Naive B cell (primary cell): ENCODE measurements around the gene TAF5. TPM values are rescaled to one million over a fixed set of nuclear protein-coding genes. Genes with fewer than 3 reads are reported as not detected.

Source experiments
- ATAC-seq, 2 donors: fragments of 150-1000 bp; cut with Tn5 transposase; 2 replicates each; pipeline ENCODE4 v1.10.0; 2021; ENCODE audit warnings: low read depth in 2 of 2, mild to moderate bottlenecking in 2 of 2, moderate library complexity in 2 of 2
- DNase-seq: peaks from one replicate; pipeline ENCODE4 v3.0.0; 2022
- H3K27ac Mint-ChIP-seq, 6 donors: one replicate each; pipeline ENCODE4 v1.8.0; 2020 to 2022; ENCODE audit warnings: mild to moderate bottlenecking in 6 of 6, mixed read lengths in 6 of 6, moderate library complexity in 5 of 6, inconsistent platforms in 2 of 6
- H3K27me3 Mint-ChIP-seq, 3 donors: one replicate each; pipeline ENCODE4 v1.8.0; 2021 to 2022; ENCODE audit warnings: mixed read lengths in 3 of 3, mild to moderate bottlenecking in 1 of 3
- H3K36me3 Mint-ChIP-seq, 2 donors: one replicate each; pipeline ENCODE4 v1.8.0; 2020 to 2022; ENCODE audit warnings: mixed read lengths in 2 of 2, inconsistent platforms in 1 of 2, mild to moderate bottlenecking in 1 of 2
- H3K4me1 Mint-ChIP-seq, 3 donors: one replicate each; pipeline ENCODE4 v1.8.0; 2020 to 2022; ENCODE audit warnings: mixed read lengths in 3 of 3, inconsistent platforms in 1 of 3, mild to moderate bottlenecking in 1 of 3, moderate library complexity in 1 of 3
- H3K4me3 Mint-ChIP-seq, 8 donors: one replicate each; pipeline ENCODE4 v1.8.0; 2020 to 2022; ENCODE audit warnings: mild to moderate bottlenecking in 8 of 8, mixed read lengths in 8 of 8, moderate library complexity in 8 of 8, inconsistent platforms in 2 of 8
- H3K9me3 Mint-ChIP-seq, 7 donors: one replicate each; pipeline ENCODE4 v1.8.0; 2020 to 2022; ENCODE audit warnings: mixed read lengths in 7 of 7, mild to moderate bottlenecking in 5 of 7, inconsistent platforms in 2 of 7, moderate library complexity in 1 of 7
- polyA plus RNA-seq, 6 donors: library from polyadenylated mRNA; unstranded; fragments of 300-500 nt; fragmentation: Illumina TruSeq; gene quantifications; one replicate each; pipeline ENCODE4 v1.2.3, GENCODE V29; 2021; ENCODE audit warnings: low read depth in 6 of 6

TAF5 gene
- polyA plus RNA-seq, 6 donors from 2014 or later: 3.4 to 5.3 (median 4.2) TPM

- ATAC-seq (no peak), DNase-seq (no peak)
- Mint-ChIP-seq H3K9me3 (no peaks in the 10 kb centered on the region), H3K4me3 (no peak overlapping the region), H3K27ac (peak overlapping the region in 1 of 6 donors; percentile 15), H3K27me3 (no peaks in the 10 kb centered on the region), H3K4me1 (no peaks in the 10 kb centered on the region), H3K36me3 (peaks cover 33 to 54% of the 10 kb centered on the region in 2 donors)
Observed at GRCh38 chr10:103419101-103419500, 51.3 kb downstream of the TAF5 start.

DNA sequence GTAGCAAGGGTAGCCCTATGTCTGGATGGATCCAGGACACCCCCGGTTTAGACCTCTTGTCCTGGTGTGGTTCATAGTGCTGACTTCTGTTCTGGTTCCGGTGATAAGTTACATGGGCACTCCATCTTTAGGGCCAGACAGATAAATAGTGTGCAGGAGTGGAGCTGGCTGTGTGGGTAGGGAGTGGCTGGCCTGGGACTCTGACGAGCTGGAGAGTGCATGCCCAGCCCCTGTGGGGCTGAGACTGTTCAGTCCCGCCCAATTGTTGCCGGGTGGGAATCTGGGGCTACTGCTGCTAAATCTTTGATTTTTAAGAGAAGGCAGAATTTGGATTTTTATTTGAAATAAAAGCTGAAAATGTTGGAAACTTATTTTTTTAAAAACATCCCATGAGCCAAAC is 56.0 kb downstream of the TAF5 start:
- H3K4me3 Mint-ChIP-seq: no peak overlapping the region
- peak overlapping the region in 1 of 6 donors; percentile 25 for H3K27ac Mint-ChIP-seq
- DNase-seq: no peak
- H3K27me3 Mint-ChIP-seq: no peaks in the 10 kb centered on the region
- H3K9me3 Mint-ChIP-seq: no peaks in the 10 kb centered on the region
- H3K4me1 Mint-ChIP-seq: no peaks in the 10 kb centered on the region
- ATAC-seq: no peak
- H3K36me3 Mint-ChIP-seq: peaks cover 29 to 43% of the 10 kb centered on the region in 2 donors

DNA sequence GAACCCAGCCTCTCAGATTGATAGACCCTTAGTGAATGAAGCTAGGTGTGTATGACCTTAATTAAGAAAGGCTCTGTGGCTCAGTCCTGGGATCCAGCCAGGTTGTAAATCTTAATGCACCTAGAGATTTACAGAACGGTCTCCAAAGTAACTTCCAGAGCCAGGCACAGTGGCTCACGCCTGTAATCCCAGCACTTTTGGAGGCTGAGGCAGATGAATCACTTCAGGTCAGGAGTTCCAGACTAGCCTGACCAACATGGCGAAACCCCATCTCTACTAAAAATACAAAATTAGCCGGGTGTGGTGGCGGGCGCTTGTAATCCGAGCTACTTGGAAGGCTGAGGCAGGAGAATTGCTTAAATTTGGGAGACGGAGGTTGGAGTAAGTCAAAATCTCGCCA is 60.1 kb downstream of the TAF5 start:
- no peaks in the 10 kb centered on the region for H3K27me3 Mint-ChIP-seq
- DNase-seq (no peak), ATAC-seq (no peak)
- peaks cover 37 to 53% of the 10 kb centered on the region in 2 donors for H3K36me3 Mint-ChIP-seq
- peak overlapping the region in 1 of 6 donors; percentile 37 for H3K27ac Mint-ChIP-seq
- H3K4me3 Mint-ChIP-seq: no peak overlapping the region
- no peaks in the 10 kb centered on the region for H3K9me3 Mint-ChIP-seq
- H3K4me1 Mint-ChIP-seq: no peaks in the 10 kb centered on the region

GRCh38 chr10:103428989-103429643 is 61.3 kb downstream of the TAF5 start:
- Mint-ChIP-seq H3K27me3 (no peaks in the 10 kb centered on the region), H3K9me3 (no peaks in the 10 kb centered on the region), H3K36me3 (peaks cover 32 to 46% of the 10 kb centered on the region in 2 donors), H3K4me1 (no peaks in the 10 kb centered on the region), H3K27ac (peak overlapping the region in 5 of 6 donors; percentile 26 to 72 (median 45)), H3K4me3 (no peak overlapping the region)
- ATAC-seq (no peak), DNase-seq (no peak)

DNA sequence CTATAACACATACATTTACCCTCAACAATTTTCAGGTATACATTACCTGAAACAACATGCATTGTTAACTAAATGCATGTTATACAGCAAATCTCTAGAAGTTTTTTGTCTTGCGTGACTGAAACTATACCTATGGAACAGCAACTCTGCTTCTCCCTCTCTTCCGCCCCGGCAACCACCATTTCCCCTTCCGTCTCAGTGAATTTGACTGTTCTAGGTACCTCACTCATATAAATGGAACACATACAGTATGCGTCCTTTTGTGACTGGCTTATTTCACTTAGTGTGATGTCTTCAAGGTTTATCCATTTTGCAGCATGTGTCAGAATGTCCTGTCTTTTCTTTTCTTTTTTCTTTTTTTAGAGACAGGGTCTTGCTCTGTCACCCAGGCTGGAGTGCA is 61.9 kb downstream of the TAF5 start:
- Mint-ChIP-seq H3K36me3 (peaks cover 27 to 41% of the 10 kb centered on the region in 2 donors), H3K27ac (peak overlapping the region in 2 of 6 donors; percentile 53 to 61), H3K4me1 (no peaks in the 10 kb centered on the region), H3K27me3 (no peaks in the 10 kb centered on the region), H3K4me3 (peak overlapping the region in 1 of 8 donors; percentile 42), H3K9me3 (no peaks in the 10 kb centered on the region)
- ATAC-seq: no peak
- no peak for DNase-seq

GRCh38 chr10:103431902-103432301 is 64.1 kb downstream of the TAF5 start:
- no peak for DNase-seq
- no peak overlapping the region for H3K4me3 Mint-ChIP-seq

DNA sequence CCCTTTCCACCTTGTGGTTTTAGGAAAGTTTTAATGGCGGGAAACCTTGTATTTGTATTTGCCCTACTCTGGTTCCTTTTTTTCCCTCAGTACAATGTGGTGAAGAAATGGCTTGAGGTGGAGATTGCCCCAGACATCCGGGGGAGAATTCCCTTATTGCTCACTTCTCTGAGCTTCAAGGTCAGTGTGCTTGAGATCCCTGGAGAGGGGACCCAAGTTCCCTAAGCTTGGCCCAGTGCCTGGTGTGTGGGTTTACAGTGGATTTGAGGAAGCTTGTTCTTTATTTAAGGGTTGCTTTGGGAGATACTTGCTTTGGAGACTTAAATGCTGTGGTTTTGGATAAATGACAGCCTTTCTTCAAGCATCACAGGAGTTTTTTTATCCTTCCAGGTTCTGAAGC is 66.1 kb downstream of the TAF5 start:
- Mint-ChIP-seq H3K36me3 (peaks cover 40 to 43% of the 10 kb centered on the region in 2 donors), H3K9me3 (no peaks in the 10 kb centered on the region), H3K4me1 (no peaks in the 10 kb centered on the region), H3K27me3 (no peaks in the 10 kb centered on the region), H3K4me3 (no peak overlapping the region), H3K27ac (peak overlapping the region in 2 of 6 donors; percentile 15 to 89)
- ATAC-seq (no peak), DNase-seq (no peak)

More at GRCh38 chr10:103431902-103432301, 64.1 kb downstream of the TAF5 start:
- no peaks in the 10 kb centered on the region for H3K27me3 Mint-ChIP-seq
- H3K36me3 Mint-ChIP-seq: peaks cover 23 to 41% of the 10 kb centered on the region in 2 donors
- no peaks in the 10 kb centered on the region for H3K9me3 Mint-ChIP-seq
- H3K4me1 Mint-ChIP-seq: no peaks in the 10 kb centered on the region
- H3K27ac Mint-ChIP-seq: peak overlapping the region in 2 of 6 donors; percentile 23 to 46
- no peak for ATAC-seq

Other genes starting within 250 kb of the TAF5 start
- 10 to 100 TPM; 49.2 to 68.2 (median 61.9) TPM for gene NT5C2, start 174.7 kb upstream of the TAF5 start, polyA plus RNA-seq
- gene RPEL1, start 122.1 kb upstream of the TAF5 start, polyA plus RNA-seq: not detected
- gene INA, start 90.8 kb upstream of the TAF5 start, polyA plus RNA-seq: not detected
- 10 to 100 TPM in 2 of 6 donors, 1 to 10 TPM in 4; 7.9 to 12.2 (median 9.1) TPM for gene PCGF6, start 16.8 kb upstream of the TAF5 start, polyA plus RNA-seq
- 100 to 1,000 TPM; 364 to 441 (median 409) TPM for gene ATP5MK, start 28.5 kb downstream of the TAF5 start, polyA plus RNA-seq
- 10 to 100 TPM in 2 of 6 donors, 1 to 10 TPM in 4; 5.0 to 16.0 (median 9.4) TPM for gene PDCD11, start 28.6 kb downstream of the TAF5 start, polyA plus RNA-seq
- gene CALHM2, start 84.4 kb downstream of the TAF5 start, polyA plus RNA-seq: 1 to 10 TPM in 2 of 6 donors, under 1 TPM in 3, not detected in 1; 0.39 to 2.3 (median 1.00) TPM
- gene CALHM1, start 90.9 kb downstream of the TAF5 start, polyA plus RNA-seq: not detected
- not detected for gene CALHM3, start 111.3 kb downstream of the TAF5 start, polyA plus RNA-seq
- gene NEURL1, start 125.7 kb downstream of the TAF5 start, polyA plus RNA-seq: under 1 TPM; 0.21 to 0.83 (median 0.33) TPM